Endothelial cell of umbilical vein (primary cell): Measurements from ENCODE around the gene PILRB. TPM values are rescaled to one million over a fixed set of nuclear protein-coding genes. Genes with fewer than 3 reads are reported as not detected.

Source experiments
- BruUV-seq: library from RNA; stranded (reverse); fragments of 400-500 nt; replicated peaks from 2 replicates; lab custom pipeline; 2021; lab: Mats Ljungman, UMichigan
- CTCF ChIA-PET: fragments of 300-600, 350-600 bp; sonication (Branson Sonifier 250); formaldehyde crosslinking; loops from one replicate; lab custom pipeline; 2021; ENCODE audit warnings: antibody characterized with exemption, inconsistent platforms; lab: Charles Lee
- POLR2A ChIA-PET: fragments of 300-600, 350-600 bp; sonication (Branson Sonifier 250); formaldehyde crosslinking; loops from one replicate; lab custom pipeline; 2021; ENCODE audit warnings: antibody characterized with exemption, inconsistent platforms; lab: Charles Lee
- DNase-seq: peaks from one replicate; pipeline ENCODE4 v3.0.0-alpha.2; 2011; ENCODE audit warnings: low read depth, low spot score
- FAIRE-seq: peaks from 2 replicates; lab custom pipeline; 2011; peaks lifted over from hg19 to GRCh38; lab: Jason Lieb, UNC
- H2AFZ ChIP-seq: 2 replicates; pipeline ENCODE4 v1.6.0; 2012; ENCODE audit warnings: low read depth, low read length, control low read depth, inconsistent platforms
- H3K27ac ChIP-seq: 2 replicates; pipeline ENCODE4 v1.5.1; 2011; ENCODE audit warnings: low read depth, mild to moderate bottlenecking, control low read depth, low read length, moderate library complexity; ENCODE audit not compliant: insufficient read depth
- H3K27me3 ChIP-seq, 2 experiments: 2 replicates each; pipeline versions ENCODE4 v1.6.0 to v1.6.1; 2011; ENCODE audit warnings: low read length in 2 of 2, mixed read lengths in 1 of 2; ENCODE audit not compliant: control insufficient read depth in 2 of 2, insufficient read depth in 2 of 2
- H3K36me3 ChIP-seq, 2 experiments: 2 replicates in 1 of 2; 3 replicates in 1 of 2; pipeline ENCODE4 v1.5.1; 2011; ENCODE audit warnings: low read length in 2 of 2, mild to moderate bottlenecking in 1 of 2, moderate library complexity in 1 of 2; ENCODE audit not compliant: control insufficient read depth in 2 of 2, insufficient read depth in 2 of 2; ENCODE audit errors: extremely low read depth in 1 of 2
- H3K4me1 ChIP-seq: 3 replicates; pipeline ENCODE4 v1.5.1; 2011; ENCODE audit warnings: mild to moderate bottlenecking, low read length; ENCODE audit not compliant: control insufficient read depth, insufficient read depth; ENCODE audit errors: extremely low read depth
- H3K4me2 ChIP-seq: 2 replicates; pipeline ENCODE4 v1.6.1; 2011; ENCODE audit warnings: low read length, control low read depth, mixed read lengths; ENCODE audit not compliant: insufficient read depth
- H3K4me3 ChIP-seq, 3 experiments: fragments of 200-600 bp in 1 of 3; sonication (generic), shearing (Covaris generic) in 1 of 3; replicated peaks in 1 of 3; 2 replicates each; pipeline ENCODE4 v1.5.1; 2011 to 2016; ENCODE audit warnings: control low read depth in 3 of 3, low read length in 3 of 3, mild to moderate bottlenecking in 2 of 3, inconsistent platforms in 1 of 3, low read depth in 1 of 3, moderate library complexity in 1 of 3; ENCODE audit not compliant: insufficient read depth in 1 of 3
- H3K79me2 ChIP-seq: 2 replicates; pipeline ENCODE4 v1.6.0; 2012; ENCODE audit warnings: low read length, inconsistent platforms; ENCODE audit not compliant: control insufficient read depth, insufficient read depth
- H3K9ac ChIP-seq: replicated peaks from 2 replicates; pipeline ENCODE3; 2011; ENCODE audit warnings: low read length, control low read depth; ENCODE audit not compliant: insufficient read depth; ENCODE audit errors: extremely low read depth
- H3K9me1 ChIP-seq: replicated peaks from 3 replicates; pipeline ENCODE4 v1.6.0; 2011; ENCODE audit warnings: mild to moderate bottlenecking, low read length; ENCODE audit not compliant: control insufficient read depth, insufficient read depth; ENCODE audit errors: extremely low read depth
- H3K9me3 ChIP-seq: replicated peaks from 2 replicates; pipeline ENCODE4 v1.5.1; 2012; ENCODE audit warnings: low read length, inconsistent platforms; ENCODE audit not compliant: control insufficient read depth, insufficient read depth
- H4K20me1 ChIP-seq: replicated peaks from 2 replicates; pipeline ENCODE3; 2011; ENCODE audit warnings: mild to moderate bottlenecking, low read length; ENCODE audit not compliant: control insufficient read depth, insufficient read depth; ENCODE audit errors: extremely low read depth
- CTCF ChIP-seq, 2 donors: IDR thresholded peaks; 1 replicate in 1 of 2; 2 replicates in 1 of 2; pipeline ENCODE4 v1.5.1; 2011; ENCODE audit warnings: low read length in 2 of 2, mild to moderate bottlenecking in 2 of 2, moderate library complexity in 2 of 2, control low read depth in 1 of 2, inconsistent platforms in 1 of 2, low read depth in 1 of 2; ENCODE audit not compliant: insufficient read depth in 1 of 2; ENCODE audit errors: extremely low read depth in 1 of 2
- EZH2 ChIP-seq: IDR thresholded peaks from 2 replicates; pipeline ENCODE4 v1.6.1; 2012; ENCODE audit warnings: borderline replicate concordance, low read depth, mild to moderate bottlenecking, moderate library complexity, low read length, inconsistent platforms; ENCODE audit not compliant: severe bottlenecking
- FOS ChIP-seq: IDR thresholded peaks from 2 replicates; pipeline ENCODE4 v1.6.1; 2011; ENCODE audit warnings: mild to moderate bottlenecking, low read length, moderate library complexity, borderline replicate concordance; ENCODE audit not compliant: insufficient read depth
- GATA2 ChIP-seq: IDR thresholded peaks from 2 replicates; pipeline ENCODE4 v1.7.0; 2011; ENCODE audit warnings: low read depth, mild to moderate bottlenecking, moderate library complexity, mixed read lengths, low read length; ENCODE audit not compliant: insufficient read length, insufficient read depth
- JUN ChIP-seq: IDR thresholded peaks from 2 replicates; pipeline ENCODE4 v1.6.1; 2011; ENCODE audit warnings: borderline replicate concordance, low read depth; ENCODE audit not compliant: insufficient read length, insufficient read depth
- MAX ChIP-seq: IDR thresholded peaks from 2 replicates; pipeline ENCODE4 v1.6.1; 2011; ENCODE audit not compliant: insufficient read depth, insufficient read length
- MYC ChIP-seq: IDR thresholded peaks from one replicate; pipeline ENCODE4 v1.6.1; 2011; ENCODE audit warnings: mild to moderate bottlenecking, low read depth, low read length
- POLR2A ChIP-seq: IDR thresholded peaks from 2 replicates; pipeline ENCODE4 v1.6.1; 2012; ENCODE audit warnings: low read depth, mild to moderate bottlenecking, control low read depth, low read length
- POLR2AphosphoS5 ChIP-seq: IDR thresholded peaks from 2 replicates; pipeline ENCODE4 v1.6.1; 2012; ENCODE audit warnings: low read depth, mild to moderate bottlenecking, control low read depth, low read length, moderate library complexity; ENCODE audit not compliant: insufficient read depth
- dilution Hi-C: fragments of 300-500 bp; cut with MboI; formaldehyde crosslinking; loops from one replicate; pipeline ENCODE4 v1.15.0; 2019; ENCODE audit warnings: low sequenced_read_pairs; ENCODE audit not compliant: extremely low pct_ligation_motif_present
- intact Hi-C: fragments of 100-400 bp; cut with micrococcal nuclease; formaldehyde crosslinking; loops from one replicate; pipeline ENCODE4 v1.10.0; 2022
- polyA plus RNA-seq, 4 experiments: library from polyadenylated mRNA; depleted of rRNA in 3 of 4; stranded (reverse) in 3 of 4; unstranded in 1 of 4; fragments of >200 nt; gene quantifications; 2 replicates each; pipeline versions ENCODE4 v1.2.1 to v1.2.3, GENCODE V29; 2011 to 2012; ENCODE audit warnings: missing spikeins in 1 of 4
- total RNA-seq: library from RNA; stranded (reverse); gene quantifications from 2 replicates; pipeline ENCODE4 v1.2.3, GENCODE V29; 2021

Gene PILRB
- total and polyA plus RNA-seq, 2 donors (not counting 3 experiments of a cell fraction or from before 2014, with no cell fraction given), result 42.5 to 45.2 TPM

- H3K27me3 ChIP-seq, result no peaks in the 10 kb centered on the region
- no peaks in the 10 kb centered on the region for H3K4me1 ChIP-seq
- no peaks in the 10 kb centered on the region for H3K79me2 ChIP-seq
- FAIRE-seq (no peak), DNase-seq (no peak)
- no peak overlapping the region for H3K9ac ChIP-seq
- intact Hi-C loops (loop anchor here (5.0 kb wide), 1 partner anchor 48 kb away; no protein-coding TSS in a partner anchor), dilution Hi-C loops (no loop called here)
- no peaks in the 10 kb centered on the region for H3K9me1 ChIP-seq
- CTCF ChIA-PET, result no interaction called here
- POLR2A ChIA-PET, result no interaction called here
- H3K9me3 ChIP-seq, result no peaks in the 10 kb centered on the region
- TF ChIP-seq MAX, result no peak
- no peak for TF ChIP-seq MYC
- no peak for TF ChIP-seq CTCF (IDR thresholded peaks at IDR 0.05; ENCODE audit: extremely low read depth in 1 of 2, insufficient read depth in 1 of 2, low read depth in 1 of 2, low read length in 2 of 2)
- TF ChIP-seq POLR2AphosphoS5, result no peak
- TF ChIP-seq EZH2, result no peak
- TF ChIP-seq POLR2A, result no peak
- no peak for TF ChIP-seq GATA2
- TF ChIP-seq FOS, result no peak
- TF ChIP-seq JUN, result no peak
- no peak overlapping the region for H3K4me3 ChIP-seq
- no TSS peak for BruUV-seq
- H3K4me2 ChIP-seq, result no peak overlapping the region
- no peaks in the 10 kb centered on the region for H4K20me1 ChIP-seq
- H3K36me3 ChIP-seq, result peaks cover 2 to 63% of the 10 kb centered on the region in 2 experiments
- H3K27ac ChIP-seq, result no peak overlapping the region
- no peak overlapping the region for H2AFZ ChIP-seq
Observed at GRCh38 chr7:100358857-100359212, 918 bp downstream of the PILRB start.
